ENCODE measurements around the gene ELOVL7.
"Not testable (repeated sequence)": the region's sequence is repeated elsewhere in the genome, so short reads cannot be mapped to it uniquely, and the experiment has no call there.

The ELOVL7 gene

DNA sequence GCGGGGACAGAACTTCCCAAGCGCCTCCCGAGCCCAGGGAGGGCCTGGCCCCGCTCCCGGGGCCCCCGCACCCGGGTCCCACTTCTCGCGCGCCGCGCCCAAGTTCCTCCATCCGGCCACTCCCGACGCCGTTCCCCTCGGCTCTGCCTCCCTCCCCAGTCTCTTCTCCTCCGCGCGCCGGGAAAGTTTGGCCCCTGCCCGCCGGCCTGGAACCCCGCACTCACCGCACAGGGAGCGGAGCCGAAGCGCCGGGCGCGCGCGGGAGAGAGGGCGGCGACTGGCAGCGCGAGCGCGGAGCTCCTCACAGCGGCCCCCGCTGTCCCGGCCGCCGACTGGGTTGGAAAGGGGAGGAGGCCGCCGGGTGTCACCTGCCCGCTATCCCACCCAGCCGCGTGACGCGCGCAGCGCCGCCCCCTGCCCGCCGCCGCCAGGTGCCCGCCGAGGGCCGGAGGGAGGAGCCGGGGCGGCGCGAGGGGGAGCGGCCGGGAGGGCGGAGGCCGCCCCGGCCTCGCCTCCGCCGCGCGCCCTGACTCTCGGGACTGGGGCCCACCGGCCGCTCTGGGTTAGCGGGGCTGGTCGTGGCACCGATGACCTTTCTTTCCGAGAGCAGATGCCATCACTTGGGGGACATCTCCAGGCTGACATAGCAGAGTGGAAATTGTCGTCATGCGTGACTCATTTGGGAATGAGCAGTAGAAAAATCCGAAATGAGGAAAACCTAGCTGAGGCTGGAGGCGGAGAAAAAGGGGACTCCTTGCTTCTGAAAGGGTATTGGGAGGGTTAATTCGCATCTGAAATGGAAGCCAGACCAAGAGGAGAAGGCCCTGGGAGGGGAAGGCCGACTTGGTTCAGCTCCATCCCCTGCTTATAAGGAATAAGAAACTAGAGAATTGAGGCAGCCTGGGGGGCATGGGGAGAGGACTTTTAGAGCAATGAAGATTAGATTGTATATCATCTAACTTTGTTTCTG, at the start of gene ELOVL7:
Gene ELOVL7 (minus strand): TSS at position 334 of the 970 bp plus-strand sequence. CDS start 56,872 bp downstream, outside the sequence.
- DNase-seq, result peak; percentile 5

DNA sequence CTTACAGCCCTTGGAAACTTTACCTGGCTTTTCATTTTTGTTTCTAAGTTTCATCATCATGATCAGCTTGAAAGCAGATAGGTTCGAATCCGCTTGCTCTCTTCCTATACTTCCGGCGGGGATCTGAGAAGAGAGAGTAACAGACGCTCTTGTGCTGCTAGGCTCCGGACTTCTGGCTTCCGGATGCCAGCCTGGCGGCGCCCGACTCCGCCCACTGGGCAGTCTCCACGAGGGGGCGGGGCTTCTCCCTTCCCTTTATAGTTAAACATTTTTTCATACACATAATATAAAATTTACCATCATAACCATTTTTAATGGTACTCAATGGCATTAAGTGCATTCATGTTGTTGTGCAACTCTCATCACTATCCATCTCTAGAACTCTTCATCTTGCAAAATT, 49.5 kb upstream of the ELOVL7 start:
- no peak for DNase-seq

DNA sequence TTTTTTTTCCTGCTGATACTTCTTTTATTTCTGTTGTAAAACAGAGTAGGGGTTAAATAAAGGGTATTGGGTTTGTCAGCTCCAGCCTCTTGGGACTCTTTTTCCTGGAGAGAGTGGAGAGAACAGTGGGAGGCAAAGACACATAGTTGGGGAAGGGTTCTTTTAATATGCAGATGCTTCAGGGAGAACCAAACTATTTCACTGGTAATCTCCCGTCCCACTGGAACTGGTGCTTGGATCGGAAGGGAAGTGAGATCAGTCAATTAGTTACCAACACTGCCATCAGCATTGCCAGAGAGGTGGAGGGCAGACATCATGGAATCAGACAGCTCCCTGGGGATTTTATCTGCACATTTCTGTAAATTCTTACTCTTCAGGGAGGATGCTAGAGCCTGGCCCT, 47.6 kb upstream of the ELOVL7 start:
- no peak for DNase-seq

DNA sequence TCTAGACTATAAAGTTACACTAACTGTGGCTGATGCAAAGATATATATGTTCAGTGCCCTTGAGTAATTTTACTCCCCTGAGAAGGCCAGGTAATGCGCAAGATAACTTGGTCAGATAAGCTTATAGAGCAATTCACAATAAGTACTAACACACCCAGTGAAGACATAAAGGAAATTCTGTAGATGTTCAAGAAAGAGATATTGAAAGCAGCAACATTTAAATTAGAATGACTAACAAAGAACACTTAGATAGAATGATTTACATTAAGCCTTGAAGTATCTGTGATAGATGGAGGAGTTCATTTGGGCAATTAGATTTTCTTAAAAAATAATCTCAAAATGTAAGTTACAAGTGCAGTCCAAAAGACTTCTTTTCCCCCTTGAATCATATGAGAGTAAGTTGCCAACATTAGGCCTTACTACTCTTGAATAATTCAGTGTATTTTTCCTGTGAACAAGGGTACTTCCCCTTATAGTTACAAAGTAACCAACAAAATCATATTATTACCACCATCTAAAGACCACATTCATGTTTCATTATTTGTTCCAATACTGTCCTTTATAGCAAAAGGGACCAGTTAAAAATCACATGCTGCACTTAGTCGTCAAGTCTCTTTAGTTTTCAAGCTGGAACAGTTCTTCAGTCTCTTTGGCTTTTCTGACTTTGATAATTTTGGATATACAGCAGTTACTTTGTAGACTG, 44.4 kb upstream of the ELOVL7 start:
- DNase-seq, result no peak

DNA sequence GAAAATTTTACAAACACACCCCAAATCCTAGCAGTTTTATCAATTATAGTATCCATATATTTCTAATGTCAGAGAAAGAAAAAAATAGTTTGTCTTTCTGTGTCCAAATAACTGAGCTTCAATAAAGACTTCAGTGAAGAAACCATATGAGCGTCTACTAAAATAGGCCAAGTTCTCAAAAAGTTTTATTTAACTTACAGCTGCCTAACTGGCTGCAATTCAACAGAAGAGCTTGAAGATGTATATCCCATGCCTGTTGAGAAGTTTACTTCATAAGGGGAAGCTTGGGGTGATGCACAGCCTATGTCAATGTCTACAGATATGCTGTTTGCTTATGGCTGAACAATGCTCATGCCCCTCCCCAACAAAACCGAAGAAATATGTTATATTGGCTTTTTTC, 43.7 kb upstream of the ELOVL7 start:
- no peak for DNase-seq

DNA sequence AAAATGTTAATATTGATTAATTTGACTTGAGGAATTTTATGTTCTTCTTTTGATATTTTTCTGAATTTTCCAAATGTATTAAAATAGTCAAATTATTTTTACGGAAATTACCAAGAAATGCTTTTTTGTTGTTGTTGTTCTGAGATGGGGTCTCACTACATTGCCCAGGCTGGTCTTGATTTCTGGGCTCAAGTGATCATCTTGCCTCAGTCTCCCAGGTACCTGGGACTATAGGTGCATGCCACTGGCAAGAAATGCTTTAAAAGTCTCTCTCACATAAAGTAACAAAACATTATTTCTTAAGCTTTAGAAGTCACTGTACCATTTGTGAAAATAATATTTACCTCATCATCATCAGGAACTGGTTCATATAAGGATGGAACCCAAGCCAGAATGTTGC, 43.0 kb upstream of the ELOVL7 start:
- no peak for DNase-seq

DNA sequence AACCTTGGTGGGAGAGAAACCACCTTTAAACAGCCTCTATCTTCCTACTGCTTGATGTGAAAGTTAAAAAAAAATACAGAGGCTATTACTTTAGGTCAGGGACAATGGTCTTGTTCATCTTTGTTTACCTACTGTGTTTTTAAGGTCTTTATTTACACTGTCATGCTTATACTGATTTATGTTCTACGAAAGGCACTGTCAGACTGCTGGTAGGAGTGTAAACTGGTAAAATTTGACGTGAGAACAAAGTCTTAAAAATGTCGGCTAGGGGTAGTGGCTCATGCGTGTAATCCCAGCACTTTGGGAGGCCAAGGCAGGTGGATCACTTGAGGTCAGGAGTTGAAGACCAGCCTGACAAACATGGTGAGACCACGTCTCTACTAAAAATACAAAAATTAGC, 42.1 kb upstream of the ELOVL7 start:
- no peak for DNase-seq

DNA sequence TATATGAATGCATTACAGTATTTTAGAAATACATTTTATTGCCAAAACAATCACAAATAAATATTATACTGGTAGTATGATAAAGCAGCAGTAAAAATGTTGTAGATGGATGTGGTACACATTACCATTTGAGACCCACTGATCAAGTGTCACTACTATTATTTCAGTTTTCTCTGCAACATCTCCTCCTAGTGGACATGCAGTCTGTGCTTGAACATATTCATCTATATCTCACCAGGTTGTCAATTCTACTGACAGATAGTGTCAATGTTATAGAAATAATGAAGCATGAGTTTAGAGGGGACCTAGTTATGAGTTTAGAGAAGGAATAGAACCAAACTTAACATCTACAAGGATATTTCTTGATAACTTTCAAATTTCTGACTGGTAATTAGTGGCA, 39.2 kb upstream of the ELOVL7 start:
- DNase-seq, result no peak

DNA sequence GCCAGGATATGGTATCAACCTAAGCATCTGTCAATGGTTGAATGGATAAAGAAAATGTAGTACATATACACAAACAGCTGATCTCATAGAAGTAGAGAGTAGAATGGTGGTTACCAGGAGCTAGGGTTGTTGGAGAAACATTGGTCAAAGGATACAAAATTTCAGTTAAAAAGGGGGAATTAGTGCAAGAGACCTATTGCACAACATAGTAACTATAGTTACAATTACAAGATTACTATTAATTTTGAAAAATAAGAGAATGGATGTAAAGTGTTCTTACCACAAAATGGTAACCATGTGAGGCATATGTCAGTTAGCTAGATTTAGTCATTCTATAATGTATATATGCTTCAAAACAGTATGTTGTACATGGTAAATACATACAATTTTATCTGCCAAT, 28.8 kb upstream of the ELOVL7 start:
- DNase-seq, result no peak

DNA sequence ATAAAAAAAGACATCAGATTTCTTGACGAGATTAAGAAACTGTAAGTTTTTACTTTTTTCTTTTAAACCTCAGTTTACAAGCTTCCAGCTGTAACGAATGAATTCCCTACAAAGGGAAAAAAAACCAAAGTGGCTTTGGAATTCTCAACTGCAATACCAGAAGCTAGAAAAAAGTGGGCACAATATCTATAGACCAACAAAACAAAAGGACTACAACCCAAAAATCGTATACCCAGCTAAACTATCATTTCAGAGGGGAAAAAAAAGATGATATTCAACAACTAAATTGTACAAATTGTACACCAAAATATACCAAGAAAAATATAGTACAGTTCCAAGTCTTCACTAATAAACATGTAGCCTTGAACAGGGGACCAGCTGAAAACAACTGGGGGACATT, 26.8 kb upstream of the ELOVL7 start:
- DNase-seq, result no peak

DNA sequence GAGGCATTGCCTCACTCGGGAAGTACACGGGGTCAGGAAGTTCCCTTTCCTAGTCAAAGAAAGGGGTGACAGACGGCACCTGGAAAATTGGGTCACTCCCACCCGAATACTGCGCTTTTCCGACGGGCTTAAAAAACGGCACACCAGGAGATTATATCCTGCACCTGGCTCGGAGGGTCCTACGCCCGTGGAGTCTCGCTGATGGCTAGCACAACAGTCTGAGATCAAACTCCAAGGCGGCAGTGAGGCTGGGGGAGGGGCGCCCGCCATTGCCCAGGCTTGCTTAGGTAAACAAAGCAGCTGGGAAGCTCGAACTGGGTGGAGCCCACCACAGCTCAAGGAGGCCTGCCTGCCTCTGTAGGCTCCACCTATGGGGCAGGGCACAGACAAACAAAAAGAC, 16.5 kb upstream of the ELOVL7 start:
- DNase-seq, result not testable (repeated sequence)

DNA sequence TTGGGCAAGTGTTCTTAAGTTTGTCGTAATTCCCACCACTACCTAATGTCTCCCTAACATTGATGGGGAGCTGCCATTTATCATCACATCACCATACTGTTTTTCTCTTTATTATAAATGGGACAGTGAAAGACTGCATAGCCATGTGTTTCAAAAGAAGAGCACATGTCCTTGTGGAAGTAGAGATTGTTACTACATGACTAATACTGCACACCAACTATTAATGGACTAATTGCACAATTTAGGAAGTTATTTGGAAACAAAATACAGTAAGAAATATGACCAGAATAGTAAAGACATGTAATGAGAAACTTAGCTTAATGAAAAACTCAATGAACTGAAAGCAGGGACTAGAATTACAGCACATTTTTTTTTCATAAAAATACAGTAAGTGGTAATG, 12.0 kb upstream of the ELOVL7 start:
- no peak for DNase-seq

DNA sequence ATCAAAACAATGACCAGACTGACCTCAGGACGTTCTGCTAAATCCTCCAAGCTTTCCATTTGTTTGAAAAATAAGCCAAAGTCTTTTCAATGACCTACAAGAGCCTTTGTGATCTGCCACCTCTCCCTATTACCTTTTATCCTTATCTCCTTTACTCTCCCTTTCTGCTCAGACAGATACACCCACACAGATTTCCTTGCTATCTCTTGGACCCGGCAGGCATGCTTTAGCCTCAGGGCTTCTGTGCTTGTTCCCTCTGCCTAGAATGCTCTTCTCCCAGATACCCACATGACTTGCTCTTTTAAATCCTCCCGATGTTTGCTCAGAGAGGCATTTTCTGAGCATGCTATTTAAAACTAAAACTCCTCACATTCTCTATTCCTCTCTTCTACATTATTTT, 8.9 kb upstream of the ELOVL7 start:
- DNase-seq, result no peak

DNA sequence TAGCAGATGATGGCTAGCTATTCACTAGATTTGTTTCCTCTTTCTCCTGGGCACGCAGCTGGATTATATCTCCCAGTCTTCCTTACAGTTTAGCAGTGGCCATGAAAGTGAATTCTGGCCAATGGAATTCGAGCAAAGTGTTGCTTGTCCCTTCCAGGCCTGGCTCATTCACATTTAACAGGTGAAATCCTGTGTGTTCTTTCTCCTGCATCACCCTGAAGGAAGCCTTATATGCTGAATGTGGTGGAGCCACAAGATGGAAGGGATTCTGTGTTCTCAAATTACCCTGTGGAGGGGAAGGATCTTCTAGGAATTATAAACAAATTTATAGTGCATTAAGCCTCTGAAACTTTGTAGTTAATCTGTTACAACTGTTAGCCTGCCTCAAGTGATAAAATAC, 8.2 kb upstream of the ELOVL7 start:
- no peak for DNase-seq

DNA sequence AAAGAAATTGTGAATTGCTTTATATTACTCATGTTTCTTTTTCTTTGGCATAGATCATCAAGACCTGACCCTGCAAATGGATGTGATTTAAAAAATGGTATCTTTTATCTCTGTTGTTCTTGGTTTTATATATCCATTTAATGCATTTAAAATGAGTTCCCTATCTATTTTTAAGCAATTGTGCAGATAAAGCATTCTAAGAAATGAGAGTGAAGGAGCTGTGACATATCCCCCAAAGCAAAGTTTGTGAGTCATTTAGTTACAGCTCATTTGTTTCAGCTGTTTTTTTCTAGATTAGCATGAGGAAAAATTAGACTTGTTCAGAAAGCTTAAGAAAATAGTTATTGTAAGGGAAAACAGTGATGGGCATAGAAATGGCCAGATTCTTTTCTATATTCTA, 7.6 kb upstream of the ELOVL7 start:
- DNase-seq, result no peak

DNA sequence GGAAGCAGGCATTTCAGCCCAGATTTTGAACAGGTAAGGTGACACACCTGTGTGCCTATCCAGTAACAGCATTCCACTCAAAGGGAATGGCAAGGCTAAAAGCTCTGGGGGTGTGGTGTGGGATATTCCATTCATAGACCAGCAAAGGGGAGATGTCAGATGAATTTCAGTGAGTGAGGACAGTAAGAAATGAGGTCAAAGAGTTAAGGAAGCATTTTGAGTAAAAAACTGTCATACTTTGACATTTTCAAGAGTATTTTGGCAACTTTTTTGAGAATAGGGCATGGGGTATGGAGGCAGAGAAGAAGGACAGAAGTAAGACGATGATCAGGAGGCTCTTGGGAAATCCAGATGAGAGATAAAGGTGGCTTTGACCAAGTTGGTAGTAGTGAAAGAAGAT, 2.2 kb upstream of the ELOVL7 start:
- DNase-seq, result no peak

DNA sequence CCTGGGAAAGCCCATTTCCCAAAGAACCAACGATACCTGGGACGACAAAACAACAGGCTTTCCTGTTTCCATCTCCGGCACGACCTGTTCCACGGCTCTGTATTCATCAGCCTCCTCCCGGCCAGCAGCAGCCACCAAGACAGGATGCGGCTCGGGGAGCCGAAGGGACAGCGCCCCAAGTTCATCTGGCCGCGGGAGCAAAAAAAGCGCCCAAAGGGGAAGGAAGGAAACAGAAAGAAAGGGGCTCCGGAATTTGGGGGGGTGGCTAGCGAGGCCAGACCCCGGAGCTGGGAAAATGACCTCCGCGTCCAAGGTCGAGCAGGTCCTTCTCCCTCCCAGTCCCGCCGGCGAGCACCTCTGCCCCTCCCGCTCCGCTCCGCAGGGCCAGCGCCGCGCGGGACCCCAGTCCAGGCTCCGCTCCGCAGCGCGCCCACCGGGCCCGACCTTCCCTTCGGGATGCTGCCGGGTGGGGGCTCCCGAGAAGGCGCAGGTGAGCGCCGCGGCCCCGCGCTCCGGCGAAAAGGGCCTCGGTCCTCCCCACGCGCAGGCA, 608 bp downstream of the ELOVL7 start:
- no peak for DNase-seq

DNA sequence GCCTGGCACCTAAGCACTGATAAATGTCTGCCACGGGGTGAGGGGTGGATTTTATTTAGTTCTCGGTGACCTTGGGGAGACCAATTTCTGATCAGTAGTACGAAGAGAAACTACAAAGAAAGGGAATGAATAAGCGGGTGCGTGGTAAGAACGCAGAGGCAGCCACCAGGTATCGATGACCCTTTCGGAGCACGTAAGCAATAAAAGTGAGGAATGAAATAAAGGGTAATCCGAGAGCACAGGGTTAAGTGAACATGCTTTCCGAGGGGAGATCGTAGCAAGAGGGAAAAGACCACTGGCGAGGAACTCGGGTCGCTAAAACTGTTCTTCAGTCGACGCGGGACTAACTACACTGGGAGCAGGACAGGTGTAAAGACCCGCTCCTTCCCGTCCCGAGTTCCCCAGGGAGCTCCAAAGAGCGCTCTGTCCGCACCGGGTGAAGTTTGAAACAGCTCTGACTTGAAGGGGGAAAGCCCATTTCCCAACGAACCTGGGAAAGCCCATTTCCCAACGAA, 1.1 kb downstream of the ELOVL7 start:
- no peak for DNase-seq

DNA sequence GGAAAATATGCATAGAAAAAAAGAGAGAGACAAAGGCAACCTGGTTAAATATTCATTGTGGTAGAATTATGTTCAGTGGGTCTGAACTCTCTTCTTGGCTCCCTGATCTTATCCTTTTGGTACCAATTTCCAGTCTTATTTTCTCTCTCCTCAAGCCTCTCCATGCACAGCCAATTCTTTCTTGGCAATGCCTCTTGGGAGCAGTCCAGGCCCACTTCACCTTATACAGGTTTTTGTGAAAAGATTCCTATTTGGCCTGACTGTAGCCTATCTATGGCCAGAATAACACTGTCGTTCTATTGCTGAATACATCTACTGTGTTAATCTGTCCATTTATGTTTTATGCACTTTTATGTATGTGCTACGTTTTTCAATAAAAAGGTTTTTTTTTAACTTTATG, 2.7 kb downstream of the ELOVL7 start:
- no peak for DNase-seq

DNA sequence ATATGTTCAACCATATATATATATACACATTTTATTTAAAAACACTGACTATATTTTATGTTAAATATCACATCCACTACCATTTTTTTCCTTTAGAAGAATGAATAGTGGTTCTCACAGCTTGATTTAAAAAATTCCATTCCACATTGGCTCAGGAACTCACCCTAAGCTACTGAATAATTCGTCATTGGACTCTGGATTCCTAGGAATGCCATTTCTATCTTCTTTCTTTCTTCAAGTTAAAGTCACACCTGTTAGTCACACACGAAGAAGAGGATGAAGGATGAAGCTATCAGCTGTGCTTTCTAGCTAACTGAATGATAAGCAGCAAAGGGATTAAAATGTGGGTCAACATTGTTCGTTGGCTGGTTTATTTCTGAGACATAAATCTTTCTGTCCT, 7.9 kb downstream of the ELOVL7 start:
- DNase-seq, result no peak

DNA sequence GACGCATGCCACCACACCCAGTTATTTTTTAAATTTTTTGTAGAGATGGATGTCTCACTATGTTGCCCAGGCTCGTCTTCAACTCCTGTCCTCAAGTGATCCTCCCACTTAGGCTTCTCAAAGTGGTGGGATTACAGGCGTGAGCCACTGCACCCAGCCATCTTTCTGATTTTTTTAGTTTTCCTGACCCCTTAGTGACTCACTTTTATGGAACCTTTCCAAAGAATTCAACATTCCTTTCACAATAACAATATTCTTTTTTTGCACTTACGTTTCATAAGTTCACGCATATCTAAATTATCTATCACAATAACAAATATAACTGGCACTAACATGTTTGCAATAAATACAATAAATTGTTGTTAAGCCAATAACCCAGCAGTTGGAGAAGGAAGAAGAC, 8.5 kb downstream of the ELOVL7 start:
- no peak for DNase-seq

DNA sequence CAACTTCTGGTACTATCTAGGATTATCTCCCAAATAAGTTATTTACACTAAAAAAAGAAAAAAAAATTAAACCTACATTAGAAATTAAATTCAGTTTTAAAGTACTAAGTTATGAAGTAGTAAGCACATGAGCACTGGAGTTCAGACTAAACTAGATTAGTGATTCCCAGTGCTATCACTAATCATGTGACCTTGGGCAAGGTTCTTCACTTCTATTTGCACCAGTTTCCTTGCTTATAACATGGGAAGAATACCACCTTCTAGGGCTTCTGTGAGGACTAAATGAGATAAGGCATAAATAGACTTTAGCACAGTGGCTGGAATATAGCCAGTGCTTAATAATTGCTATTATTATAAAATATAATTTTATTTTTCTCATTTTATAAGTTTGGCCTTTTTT, 10.5 kb downstream of the ELOVL7 start:
- DNase-seq, result no peak

DNA sequence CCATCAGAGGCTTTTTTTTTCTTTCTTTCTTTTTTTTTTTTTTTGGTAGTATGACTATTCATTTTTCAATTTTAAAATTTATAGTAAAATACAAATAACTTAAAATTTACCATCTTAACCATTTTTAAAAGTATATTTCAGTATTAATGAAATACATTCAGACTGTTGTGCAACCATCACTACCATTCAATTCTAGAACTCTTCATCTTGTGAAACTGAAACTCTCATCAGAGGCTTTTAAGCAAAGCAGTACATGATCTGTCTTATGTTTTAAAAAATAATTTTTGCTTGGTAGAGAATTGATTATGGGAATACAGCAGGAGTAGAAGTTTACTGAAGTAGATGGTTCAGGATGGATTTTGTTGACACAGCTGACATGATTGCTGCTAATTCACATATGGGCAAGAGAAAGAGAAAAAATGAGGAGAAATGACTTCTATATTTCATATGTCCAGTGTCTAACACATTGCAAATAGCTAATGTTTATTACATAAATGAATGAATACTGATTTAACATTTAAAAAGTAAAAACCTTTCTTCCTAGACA, 13.4 kb downstream of the ELOVL7 start:
- DNase-seq, result no peak
